OCI-LY7 (cell line): ENCODE measurements around the gene FOXN1.

ENCODE experiments used
- CTCF ChIP-seq: fragments of 200-600 bp; sonication (generic); conservative IDR thresholded peaks from 2 replicates; pipeline ENCODE4 v1.5.1; 2014; ENCODE audit warnings: mild to moderate bottlenecking, antibody characterized with exemption, low read length, moderate library complexity, mixed read lengths
- EZH2phosphoT487 ChIP-seq: fragments of 200-600 bp; sonication (generic); IDR thresholded peaks from 2 replicates; pipeline ENCODE4 v1.6.1; 2018; ENCODE audit warnings: low read depth, borderline replicate concordance, mild to moderate bottlenecking, mixed run types, antibody characterized with exemption, low read length, moderate library complexity, mixed read lengths

DNA sequence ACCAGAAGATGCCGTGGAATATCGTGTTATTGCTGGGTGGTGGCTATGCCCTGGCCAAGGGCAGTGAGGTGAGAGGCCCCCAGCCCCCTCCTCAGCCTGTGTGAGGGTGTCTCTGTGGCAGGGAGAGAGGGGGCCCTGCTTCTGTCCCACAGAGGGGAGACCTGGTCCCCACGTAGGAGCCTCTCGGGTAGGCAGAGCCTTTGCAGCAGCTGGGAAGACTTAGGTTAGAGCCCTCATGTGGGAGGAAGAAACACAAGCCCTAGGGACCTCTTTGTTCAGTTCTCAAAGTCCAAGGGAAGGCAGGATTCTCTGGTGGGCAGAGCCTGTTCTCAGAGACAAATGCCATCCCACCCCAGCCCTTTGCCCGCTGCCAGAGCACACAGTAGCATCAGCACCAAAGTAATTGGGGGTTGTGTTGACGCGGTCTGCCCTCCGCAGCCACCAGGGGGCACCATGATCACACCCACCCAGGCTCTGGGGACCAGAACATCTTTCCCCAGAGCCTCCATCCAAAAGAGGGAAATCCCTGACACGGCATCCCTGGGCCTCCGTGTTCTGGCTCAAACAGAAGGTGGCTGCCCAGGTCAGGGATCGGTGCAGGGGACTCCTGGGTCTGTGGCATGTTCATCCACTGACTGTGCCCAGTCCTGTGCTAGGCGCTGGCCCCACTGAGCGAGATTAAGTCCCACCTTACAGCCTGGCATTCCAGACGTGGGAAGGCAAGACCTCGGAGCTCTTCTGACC, 11.5 kb upstream of the FOXN1 start:
- TF ChIP-seq CTCF (peak; percentile 92), EZH2phosphoT487 (no peak)
